Activated naive CD8-positive, alpha-beta T cell treated with anti-CD3 and anti-CD28 coated beads for 36 hours (primary cell): ENCODE results near the gene CCNT2. TPM values are rescaled to one million over a fixed set of nuclear protein-coding genes. Genes with fewer than 3 reads are reported as not detected.
"Not testable (repeated sequence)": the region's sequence is repeated elsewhere in the genome, so short reads cannot be mapped to it uniquely, and the experiment has no call there.

Experiments used
- DNase-seq: peaks from one replicate; pipeline ENCODE4 v3.0.0; 2021
- H3K27ac Mint-ChIP-seq: one replicate; pipeline ENCODE4 v1.8.0; 2022; ENCODE audit warnings: mild to moderate bottlenecking, moderate library complexity, mixed read lengths
- H3K27me3 Mint-ChIP-seq: one replicate; pipeline ENCODE4 v1.8.0; 2022; ENCODE audit warnings: mild to moderate bottlenecking, mixed read lengths
- H3K36me3 Mint-ChIP-seq: one replicate; pipeline ENCODE4 v1.8.0; 2021; ENCODE audit warnings: mild to moderate bottlenecking, mixed read lengths
- H3K4me1 Mint-ChIP-seq: one replicate; pipeline ENCODE4 v1.8.0; 2021; ENCODE audit warnings: mixed read lengths
- H3K4me3 Mint-ChIP-seq: one replicate; pipeline ENCODE4 v1.8.0; 2022; ENCODE audit warnings: mild to moderate bottlenecking, moderate library complexity, mixed read lengths
- H3K9me3 Mint-ChIP-seq: one replicate; pipeline ENCODE4 v1.8.0; 2022; ENCODE audit warnings: mixed read lengths
- total RNA-seq, 2 experiments: library from RNA; stranded (reverse); gene quantifications; one replicate each; pipeline ENCODE4 v1.2.3, GENCODE V29; 2021

CCNT2 gene
- total RNA-seq, 2 experiments from 2014 or later = 28.3 to 29.1 TPM

- Mint-ChIP-seq H3K4me1 (peaks cover 39% of the 10 kb centered on the region), H3K36me3 (peaks cover 27% of the 10 kb centered on the region), H3K4me3 (no peak overlapping the region), H3K9me3 (no peaks in the 10 kb centered on the region), H3K27me3 (no peaks in the 10 kb centered on the region), H3K27ac (no peak overlapping the region)
- no peak for DNase-seq
These were observed 18.1 kb downstream of the CCNT2 start for GRCh38 chr2:134936691-134937090.

GRCh38 chr2:134943540-134943939 is 24.9 kb downstream of the CCNT2 start:
- Mint-ChIP-seq H3K4me3 (no peak overlapping the region), H3K27ac (peak overlapping the region; percentile 71), H3K9me3 (no peaks in the 10 kb centered on the region), H3K36me3 (peaks cover 41% of the 10 kb centered on the region), H3K4me1 (peaks cover 38% of the 10 kb centered on the region), H3K27me3 (no peaks in the 10 kb centered on the region)
- no peak for DNase-seq

GRCh38 chr2:134944975-134945374 is 26.4 kb downstream of the CCNT2 start:
- peaks cover 47% of the 10 kb centered on the region for H3K4me1 Mint-ChIP-seq
- H3K9me3 Mint-ChIP-seq = no peaks in the 10 kb centered on the region

GRCh38 chr2:134946073-134946472 is 27.5 kb downstream of the CCNT2 start:
- Mint-ChIP-seq H3K4me1 (peaks cover 50% of the 10 kb centered on the region), H3K36me3 (peaks cover 43% of the 10 kb centered on the region), H3K27ac (peak overlapping the region; percentile 15), H3K9me3 (no peaks in the 10 kb centered on the region), H3K4me3 (no peak overlapping the region), H3K27me3 (no peaks in the 10 kb centered on the region)
- DNase-seq = no peak

More at GRCh38 chr2:134944975-134945374, 26.4 kb downstream of the CCNT2 start:
- H3K27ac Mint-ChIP-seq = peak overlapping the region; percentile 14
- H3K4me3 Mint-ChIP-seq = no peak overlapping the region
- no peaks in the 10 kb centered on the region for H3K27me3 Mint-ChIP-seq
- no peak for DNase-seq
- peaks cover 42% of the 10 kb centered on the region for H3K36me3 Mint-ChIP-seq

GRCh38 chr2:134949981-134950708 is 31.5 kb downstream of the CCNT2 start:
- peak overlapping the region; percentile 42 for H3K27ac Mint-ChIP-seq
- H3K4me3 Mint-ChIP-seq = no peak overlapping the region
- no peaks in the 10 kb centered on the region for H3K9me3 Mint-ChIP-seq
- DNase-seq = no peak
- peaks cover 48% of the 10 kb centered on the region for H3K36me3 Mint-ChIP-seq
- H3K4me1 Mint-ChIP-seq = peaks cover 34% of the 10 kb centered on the region
- no peaks in the 10 kb centered on the region for H3K27me3 Mint-ChIP-seq

- peaks cover 34% of the 10 kb centered on the region for H3K4me1 Mint-ChIP-seq
- no peak for DNase-seq
- H3K27me3 Mint-ChIP-seq = no peaks in the 10 kb centered on the region
- H3K4me3 Mint-ChIP-seq = no peak overlapping the region
- no peaks in the 10 kb centered on the region for H3K9me3 Mint-ChIP-seq
- H3K36me3 Mint-ChIP-seq = peaks cover 41% of the 10 kb centered on the region
- H3K27ac Mint-ChIP-seq = no peak overlapping the region
These were observed 32.3 kb downstream of the CCNT2 start for GRCh38 chr2:134950886-134951285.

GRCh38 chr2:134952608-134953007 is 34.0 kb downstream of the CCNT2 start:
- Mint-ChIP-seq H3K9me3 (no peaks in the 10 kb centered on the region), H3K27me3 (no peaks in the 10 kb centered on the region), H3K4me3 (no peak overlapping the region), H3K27ac (no peak overlapping the region), H3K36me3 (peaks cover 34% of the 10 kb centered on the region), H3K4me1 (peaks cover 33% of the 10 kb centered on the region)
- no peak for DNase-seq

GRCh38 chr2:134954065-134954464 is 35.4 kb downstream of the CCNT2 start:
- peaks cover 21% of the 10 kb centered on the region for H3K4me1 Mint-ChIP-seq

GRCh38 chr2:134955744-134956143 is 37.1 kb downstream of the CCNT2 start:
- DNase-seq = no peak
- Mint-ChIP-seq H3K9me3 (no peaks in the 10 kb centered on the region), H3K36me3 (peaks cover 17% of the 10 kb centered on the region), H3K4me1 (peaks cover 9% of the 10 kb centered on the region), H3K27ac (no peak overlapping the region), H3K27me3 (no peaks in the 10 kb centered on the region), H3K4me3 (no peak overlapping the region)

More at GRCh38 chr2:134954065-134954464, 35.4 kb downstream of the CCNT2 start:
- Mint-ChIP-seq H3K4me3 (no peak overlapping the region), H3K36me3 (peaks cover 30% of the 10 kb centered on the region), H3K9me3 (no peaks in the 10 kb centered on the region), H3K27me3 (no peaks in the 10 kb centered on the region), H3K27ac (no peak overlapping the region)
- no peak for DNase-seq

GRCh38 chr2:134957477-134957876 is 38.9 kb downstream of the CCNT2 start:
- H3K27ac Mint-ChIP-seq = no peak overlapping the region
- H3K36me3 Mint-ChIP-seq = peaks cover 10% of the 10 kb centered on the region
- no peak overlapping the region for H3K4me3 Mint-ChIP-seq
- DNase-seq = no peak
- peaks cover 9% of the 10 kb centered on the region for H3K4me1 Mint-ChIP-seq
- H3K27me3 Mint-ChIP-seq = no peaks in the 10 kb centered on the region
- no peaks in the 10 kb centered on the region for H3K9me3 Mint-ChIP-seq

GRCh38 chr2:134967166-134967565 is 48.5 kb downstream of the CCNT2 start:
- H3K4me3 Mint-ChIP-seq, H3K36me3 Mint-ChIP-seq, H3K27me3 Mint-ChIP-seq, DNase-seq, H3K4me1 Mint-ChIP-seq, H3K27ac Mint-ChIP-seq: not testable (repeated sequence)
- peaks cover 14% of the 10 kb centered on the region for H3K9me3 Mint-ChIP-seq

- no peak overlapping the region for H3K4me3 Mint-ChIP-seq
- no peaks in the 10 kb centered on the region for H3K27me3 Mint-ChIP-seq
- H3K9me3 Mint-ChIP-seq = peaks cover 34% of the 10 kb centered on the region
- peaks cover 12% of the 10 kb centered on the region for H3K4me1 Mint-ChIP-seq
- peak overlapping the region; percentile 49 for H3K27ac Mint-ChIP-seq
- no peak for DNase-seq
- peaks cover 19% of the 10 kb centered on the region for H3K36me3 Mint-ChIP-seq
These were observed 54.9 kb downstream of the CCNT2 start for GRCh38 chr2:134973241-134974138.

- Mint-ChIP-seq H3K4me1 (peaks cover 12% of the 10 kb centered on the region), H3K27ac (no peak overlapping the region)
These were observed 56.8 kb downstream of the CCNT2 start for GRCh38 chr2:134975281-134976009.

GRCh38 chr2:134976074-134976702 is 57.6 kb downstream of the CCNT2 start:
- no peaks in the 10 kb centered on the region for H3K27me3 Mint-ChIP-seq
- peaks cover 12% of the 10 kb centered on the region for H3K4me1 Mint-ChIP-seq
- H3K4me3 Mint-ChIP-seq = no peak overlapping the region
- DNase-seq = no peak
- peaks cover 19% of the 10 kb centered on the region for H3K36me3 Mint-ChIP-seq
- H3K9me3 Mint-ChIP-seq = peaks cover 23% of the 10 kb centered on the region
- H3K27ac Mint-ChIP-seq = no peak overlapping the region

More at GRCh38 chr2:134975281-134976009, 56.8 kb downstream of the CCNT2 start:
- Mint-ChIP-seq H3K27me3 (no peaks in the 10 kb centered on the region), H3K4me3 (no peak overlapping the region), H3K9me3 (peaks cover 28% of the 10 kb centered on the region), H3K36me3 (peaks cover 19% of the 10 kb centered on the region)
- no peak for DNase-seq
